Vagina (tissue), 2 donors: Measurements from ENCODE around the gene SLC1A3.

Experiments used
- POLR2AphosphoS5 ChIP-seq, 2 donors: sonication (generic); formaldehyde crosslinking; IDR thresholded peaks; one replicate each; pipeline ENCODE4 v1.9.0; 2017; ENCODE audit warnings: antibody characterized with exemption in 2 of 2, mild to moderate bottlenecking in 2 of 2, low read depth in 1 of 2; ENCODE audit not compliant: insufficient read depth in 1 of 2
- TF ChIP-seq, protein P1 (sequence below), 3 experiments: fragments of 450-650 bp in 2 of 3; fragments of 200-600 bp in 1 of 3; sonication (generic) in 1 of 3; IDR thresholded peaks; one replicate each; pipeline ENCODE4 v1.5.1; 2017 to 2019; ENCODE audit warnings: antibody characterized with exemption in 3 of 3, mild to moderate bottlenecking in 2 of 3, moderate library complexity in 2 of 3

DNA sequence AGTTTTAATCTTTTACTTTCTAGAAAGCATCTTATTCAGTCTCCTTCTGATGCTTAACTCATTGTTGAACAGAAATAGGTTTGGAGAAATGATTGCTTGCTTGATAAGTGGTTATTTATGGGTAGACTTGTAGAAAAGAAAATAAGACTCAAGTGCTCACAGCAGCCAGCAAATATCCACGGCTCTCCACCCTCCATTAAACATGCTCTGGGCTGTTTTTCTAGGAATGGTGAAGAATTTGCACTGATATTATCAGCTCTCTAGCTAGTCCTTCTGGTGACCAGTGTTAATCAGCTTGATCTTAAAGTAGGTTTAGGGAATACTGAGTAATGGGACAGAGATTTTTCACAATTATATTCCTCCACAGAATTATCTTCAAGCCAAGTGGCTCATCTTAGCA lies 60.6 kb downstream of the SLC1A3 start:
- no peak for TF ChIP-seq POLR2AphosphoS5 (IDR thresholded peaks at IDR 0.05; ENCODE audit: insufficient read depth in 1 of 2, low read depth in 1 of 2)
- TF ChIP-seq, protein P1, sequence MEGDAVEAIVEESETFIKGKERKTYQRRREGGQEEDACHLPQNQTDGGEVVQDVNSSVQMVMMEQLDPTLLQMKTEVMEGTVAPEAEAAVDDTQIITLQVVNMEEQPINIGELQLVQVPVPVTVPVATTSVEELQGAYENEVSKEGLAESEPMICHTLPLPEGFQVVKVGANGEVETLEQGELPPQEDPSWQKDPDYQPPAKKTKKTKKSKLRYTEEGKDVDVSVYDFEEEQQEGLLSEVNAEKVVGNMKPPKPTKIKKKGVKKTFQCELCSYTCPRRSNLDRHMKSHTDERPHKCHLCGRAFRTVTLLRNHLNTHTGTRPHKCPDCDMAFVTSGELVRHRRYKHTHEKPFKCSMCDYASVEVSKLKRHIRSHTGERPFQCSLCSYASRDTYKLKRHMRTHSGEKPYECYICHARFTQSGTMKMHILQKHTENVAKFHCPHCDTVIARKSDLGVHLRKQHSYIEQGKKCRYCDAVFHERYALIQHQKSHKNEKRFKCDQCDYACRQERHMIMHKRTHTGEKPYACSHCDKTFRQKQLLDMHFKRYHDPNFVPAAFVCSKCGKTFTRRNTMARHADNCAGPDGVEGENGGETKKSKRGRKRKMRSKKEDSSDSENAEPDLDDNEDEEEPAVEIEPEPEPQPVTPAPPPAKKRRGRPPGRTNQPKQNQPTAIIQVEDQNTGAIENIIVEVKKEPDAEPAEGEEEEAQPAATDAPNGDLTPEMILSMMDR (IDR thresholded peaks at IDR 0.05): no peak
